Nucleus accumbens (tissue), 56 donors: ENCODE measurements around the gene DNAJB8.

ENCODE experiments used
- DNase-seq, 56 donors: peaks; one replicate each; lab custom pipeline; 2025; lab: John Stamatoyannopoulos, UW

The DNAJB8 gene

GRCh38 chr3:128495435-128495970, 28.8 kb upstream of the DNAJB8 start:
- no peak for DNase-seq

DNA sequence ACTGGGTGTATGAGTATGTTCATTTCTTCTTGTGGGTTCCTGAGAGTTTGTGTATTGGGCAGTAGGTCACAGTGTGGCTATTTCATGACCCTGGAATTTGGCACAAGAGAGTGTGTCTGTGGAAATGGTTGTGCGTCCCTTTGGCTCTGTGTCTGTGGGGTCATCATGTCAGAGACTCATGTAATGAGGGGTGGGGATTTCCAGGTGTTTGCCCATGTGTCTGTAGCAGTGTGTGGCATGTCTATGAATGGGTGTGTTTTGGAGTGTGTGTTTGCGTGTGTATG, 27.6 kb upstream of the DNAJB8 start:
- DNase-seq = no peak

DNA sequence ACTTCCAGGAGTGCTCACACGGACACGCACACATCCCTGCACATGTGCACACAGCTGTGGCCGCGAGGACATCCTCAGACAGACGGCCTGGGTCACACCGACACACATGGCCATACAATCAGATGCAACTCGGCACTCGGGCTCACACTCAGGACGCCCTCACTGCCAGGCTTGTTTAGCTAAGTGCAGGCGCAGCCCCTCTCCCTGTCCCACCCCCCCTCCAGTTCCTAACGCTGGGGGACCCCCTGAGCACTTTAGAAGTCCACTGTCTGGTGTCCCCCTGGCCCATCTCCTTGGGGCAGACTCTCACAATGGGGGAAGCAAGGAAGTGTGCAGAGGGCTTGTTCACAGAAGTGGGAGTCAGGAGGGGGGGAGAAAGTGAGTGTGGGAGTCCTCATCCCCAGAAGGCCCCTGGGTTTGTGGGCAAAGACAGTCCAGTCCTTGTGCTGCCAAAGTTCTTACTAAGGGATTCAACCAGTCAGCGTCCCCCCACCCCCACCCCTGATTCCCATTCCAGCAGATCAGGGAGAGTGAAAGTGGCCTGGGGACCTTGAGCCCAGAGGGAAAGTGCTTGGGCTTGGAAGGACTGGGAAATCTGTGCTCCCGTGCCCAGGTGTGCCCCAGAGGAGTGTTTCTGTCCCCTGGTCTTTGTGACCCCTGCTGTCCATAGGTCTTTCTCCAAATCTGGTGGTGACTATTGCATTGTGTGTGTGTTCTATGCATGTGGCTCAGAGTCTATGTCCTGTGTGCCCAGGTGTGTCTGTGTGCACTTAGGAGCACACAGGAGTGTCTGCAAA, 27.1 kb upstream of the DNAJB8 start:
- no peak for DNase-seq

DNA sequence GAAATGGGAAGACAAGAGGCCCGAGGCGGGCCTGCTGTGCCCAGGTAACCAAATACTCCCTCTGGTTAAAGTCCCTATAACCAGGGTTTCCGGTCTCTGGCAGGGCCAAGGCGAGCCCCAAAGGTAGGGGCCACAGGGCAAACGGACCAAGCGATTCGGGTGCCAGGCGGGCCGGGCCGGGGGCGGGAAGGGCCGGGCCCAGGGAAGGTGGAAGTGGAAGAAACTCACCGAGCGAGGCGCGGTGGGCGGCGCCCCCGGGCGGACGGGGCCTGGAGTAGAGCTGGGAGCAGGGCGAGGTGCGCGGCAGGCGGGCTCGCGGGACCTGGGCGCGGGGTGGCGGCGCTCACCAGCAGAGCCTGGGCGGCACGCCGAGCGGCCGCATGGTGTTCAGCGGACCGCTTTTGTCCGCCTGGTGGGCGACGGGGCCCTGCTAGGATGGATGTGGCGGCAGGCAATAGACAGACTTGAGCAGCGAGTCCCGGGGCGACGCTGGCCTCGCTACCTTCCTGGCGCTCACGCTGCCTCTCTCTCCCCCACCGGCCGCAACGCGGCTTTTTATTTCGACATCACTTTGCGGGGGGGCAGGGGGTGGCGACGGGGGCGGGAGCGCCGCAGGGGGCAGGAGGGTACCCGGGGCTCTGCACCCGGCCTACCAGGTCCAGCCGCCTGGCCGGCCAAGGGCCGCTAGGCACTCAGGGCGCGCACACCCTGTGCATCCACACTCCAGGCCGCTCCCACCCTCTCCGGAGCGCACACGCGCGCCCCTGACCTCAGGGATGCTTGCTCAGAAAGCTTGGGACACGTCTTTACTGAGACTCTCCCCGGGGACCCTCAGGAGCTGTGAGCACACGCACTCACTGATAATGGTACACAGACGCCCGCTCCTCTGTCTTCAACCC, 26.2 kb upstream of the DNAJB8 start, which contains the start of gene GATA2:
Gene GATA2, minus strand, starts transcription at position 531 of the 899 bp plus-strand sequence. CDS start 6,170 bp downstream, outside the sequence.
- no peak for DNase-seq

DNA sequence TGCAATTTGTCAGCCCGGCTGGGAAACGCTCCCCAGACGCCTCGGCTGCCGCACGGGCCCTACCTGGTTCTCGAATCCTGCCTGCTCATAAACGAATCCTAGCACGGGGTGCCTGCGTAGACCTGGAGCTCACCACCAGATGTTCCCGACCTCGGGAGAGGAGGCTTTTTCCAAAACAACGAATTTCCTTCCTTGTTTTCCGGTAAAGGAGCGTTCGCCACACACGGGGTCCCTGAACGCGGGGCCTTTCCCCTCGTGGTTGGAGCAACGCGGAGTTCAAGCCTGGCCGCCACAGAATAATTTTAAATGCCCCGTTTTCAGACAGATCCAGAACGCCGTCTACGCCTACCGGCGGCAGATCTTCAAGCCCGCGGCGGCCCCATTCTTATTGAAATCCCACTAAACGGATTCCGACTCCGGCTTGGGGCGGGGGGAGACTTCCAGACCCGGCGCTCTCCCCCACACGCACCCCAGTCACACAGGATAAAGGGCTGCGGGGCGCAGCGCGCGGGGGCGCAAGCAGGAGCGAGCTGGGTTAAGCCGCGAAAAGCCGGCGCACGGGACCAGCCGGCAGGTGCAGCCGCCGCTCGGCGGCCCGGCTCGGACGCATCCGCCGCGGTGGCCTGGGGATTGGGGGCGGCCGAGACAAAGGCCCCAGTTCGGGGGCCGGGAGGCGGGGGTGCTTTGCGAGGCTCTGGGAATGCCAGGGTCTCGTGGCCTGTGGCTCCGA, 25.4 kb upstream of the DNAJB8 start:
- DNase-seq = no peak

- no peak for DNase-seq
These were observed 24.9 kb upstream of the DNAJB8 start for GRCh38 chr3:128491691-128491940.

- no peak for DNase-seq
These were observed 24.4 kb upstream of the DNAJB8 start for GRCh38 chr3:128490915-128491690.

DNA sequence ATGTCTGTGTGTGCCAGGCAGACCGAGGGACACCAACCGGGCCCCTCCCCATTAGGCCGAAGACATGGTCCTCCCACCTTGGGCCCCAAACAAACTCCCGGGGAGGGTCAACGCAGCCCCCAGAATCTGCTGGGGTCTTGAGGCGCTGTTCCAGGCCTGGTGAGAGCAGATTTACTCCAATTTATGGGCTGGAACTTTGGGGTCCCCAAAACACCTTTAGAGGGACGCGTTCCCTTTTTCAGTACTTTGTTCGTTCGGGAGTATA, 23.9 kb upstream of the DNAJB8 start:
- no peak for DNase-seq

DNA sequence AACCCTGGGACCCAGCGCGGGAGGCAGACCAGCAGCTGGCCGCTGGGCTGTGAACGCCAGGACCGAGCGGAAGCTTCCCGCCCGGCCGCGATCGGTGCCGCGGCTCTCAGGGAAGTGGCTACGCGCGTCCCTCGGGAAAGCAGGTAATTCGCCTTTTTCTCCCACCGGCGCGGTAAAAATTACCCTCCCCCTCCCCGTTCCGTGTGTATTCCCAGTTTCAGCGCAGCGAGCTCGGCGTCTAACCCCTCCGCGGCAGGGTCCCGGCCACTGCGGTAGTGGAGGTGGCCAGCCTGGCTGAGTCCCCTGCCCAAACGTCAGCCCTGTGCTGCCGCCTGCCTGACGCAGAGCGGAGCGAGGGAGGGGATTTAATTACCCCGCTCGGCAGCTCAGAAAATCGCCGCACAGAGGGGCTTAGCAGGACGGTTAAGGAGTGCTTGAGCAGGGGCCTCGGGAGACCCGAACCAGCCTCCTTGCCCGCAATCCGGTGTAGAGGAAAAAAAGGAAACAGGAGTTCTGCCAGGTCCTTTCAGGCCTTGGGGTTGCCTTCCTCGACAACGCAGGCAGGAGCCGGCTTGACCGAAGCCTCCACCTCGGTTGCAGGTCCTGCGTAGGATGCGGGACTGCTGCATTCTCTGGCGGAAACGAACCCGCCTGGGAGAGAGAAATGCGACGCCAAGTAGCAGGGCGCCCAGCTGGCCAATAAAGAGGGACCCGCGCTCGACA, 23.4 kb upstream of the DNAJB8 start:
- DNase-seq = no peak

DNA sequence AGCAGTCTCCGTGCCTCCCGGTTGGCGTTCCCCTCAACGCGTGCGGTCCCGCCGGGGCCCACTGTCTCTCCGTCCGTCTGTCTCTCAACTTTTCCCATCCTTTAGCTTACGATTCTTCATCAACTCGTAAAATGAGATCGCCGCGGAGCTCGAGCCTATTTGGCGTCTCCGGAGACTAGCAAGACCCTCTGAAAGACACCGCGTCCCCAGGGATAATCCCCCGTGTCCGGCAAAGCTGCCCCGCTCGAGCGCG, 22.9 kb upstream of the DNAJB8 start:
- DNase-seq = no peak

DNA sequence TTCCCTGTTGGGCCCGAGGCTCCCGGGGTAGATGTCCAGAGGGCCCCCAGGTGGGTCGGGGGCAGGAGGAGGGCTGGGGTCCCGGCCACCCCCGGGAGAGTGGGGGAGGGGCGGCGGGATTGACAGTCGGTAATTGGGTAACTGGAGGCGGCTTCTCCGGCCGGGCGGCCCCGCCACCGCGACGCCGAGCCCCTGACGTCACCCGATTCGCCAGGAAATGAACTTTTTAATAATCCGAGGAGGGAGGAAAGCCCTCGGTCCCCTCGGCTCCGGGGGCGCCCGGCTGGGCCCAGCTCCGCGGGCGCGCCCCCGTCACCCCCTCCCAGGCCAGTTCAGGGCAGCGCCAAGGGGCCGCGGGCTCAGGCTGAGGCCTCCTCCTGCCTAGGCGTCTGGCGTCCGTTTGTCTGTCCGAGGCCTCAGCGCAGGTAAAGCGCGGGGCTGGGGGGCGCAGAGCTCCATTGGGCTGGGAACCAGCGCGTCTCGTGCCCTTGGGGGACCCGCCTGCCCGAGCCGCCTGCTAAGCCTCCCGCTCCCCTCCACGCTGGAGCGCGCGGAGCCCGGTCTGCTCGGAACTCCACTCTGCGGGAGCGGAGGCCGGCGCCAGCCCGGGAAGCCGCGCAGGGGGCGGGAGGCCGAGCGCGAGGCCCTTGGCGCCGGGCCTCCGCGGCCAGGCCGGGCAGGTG, 22.4 kb upstream of the DNAJB8 start:
- no peak for DNase-seq

- no peak for DNase-seq
These were observed 21.9 kb upstream of the DNAJB8 start for GRCh38 chr3:128488636-128488990.

DNA sequence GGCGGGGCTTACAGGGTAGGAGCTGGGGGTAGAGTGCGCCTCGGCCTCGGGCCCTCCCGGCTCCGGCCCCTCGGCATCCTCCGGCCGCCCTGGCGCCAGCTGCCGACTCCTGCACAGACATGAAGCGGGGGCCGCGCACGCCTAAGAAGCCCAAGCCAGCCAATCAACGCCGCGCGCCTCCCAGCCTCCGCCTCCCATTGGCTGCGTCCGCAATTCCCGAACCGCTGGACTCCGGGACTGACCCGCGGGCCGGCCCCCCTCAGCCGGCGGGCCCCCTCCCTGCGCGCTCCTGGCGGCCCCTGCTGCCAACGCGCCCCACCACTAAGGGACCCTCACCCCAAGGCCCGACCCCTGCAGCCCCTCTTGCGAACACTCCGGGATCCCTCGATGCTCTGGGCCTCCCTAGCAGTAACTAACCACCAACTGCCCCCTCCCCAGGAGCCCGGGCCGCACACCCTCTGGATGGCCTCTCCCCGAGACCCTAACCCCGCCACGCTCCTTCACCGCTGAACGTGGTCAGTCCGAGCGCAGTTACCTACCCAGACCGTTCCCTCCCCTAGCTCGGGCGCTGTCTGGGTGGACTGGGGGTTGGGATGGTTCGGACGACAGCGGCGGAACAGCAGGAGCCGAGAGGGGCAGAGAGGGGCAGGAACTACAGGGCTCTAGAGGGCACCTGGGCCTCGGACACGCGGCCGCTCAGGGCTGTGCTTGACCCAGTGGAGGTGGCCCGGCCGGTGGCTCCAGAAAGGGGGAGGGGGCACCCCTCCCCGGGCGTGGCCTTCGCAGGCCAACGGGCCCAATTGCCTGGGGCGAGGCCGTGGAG, 21.3 kb upstream of the DNAJB8 start:
- DNase-seq = peak in 37 of 56 donors; percentile 1 to 62 (median 18)

GRCh38 chr3:128487538-128487812, 20.8 kb upstream of the DNAJB8 start:
- no peak for DNase-seq

DNA sequence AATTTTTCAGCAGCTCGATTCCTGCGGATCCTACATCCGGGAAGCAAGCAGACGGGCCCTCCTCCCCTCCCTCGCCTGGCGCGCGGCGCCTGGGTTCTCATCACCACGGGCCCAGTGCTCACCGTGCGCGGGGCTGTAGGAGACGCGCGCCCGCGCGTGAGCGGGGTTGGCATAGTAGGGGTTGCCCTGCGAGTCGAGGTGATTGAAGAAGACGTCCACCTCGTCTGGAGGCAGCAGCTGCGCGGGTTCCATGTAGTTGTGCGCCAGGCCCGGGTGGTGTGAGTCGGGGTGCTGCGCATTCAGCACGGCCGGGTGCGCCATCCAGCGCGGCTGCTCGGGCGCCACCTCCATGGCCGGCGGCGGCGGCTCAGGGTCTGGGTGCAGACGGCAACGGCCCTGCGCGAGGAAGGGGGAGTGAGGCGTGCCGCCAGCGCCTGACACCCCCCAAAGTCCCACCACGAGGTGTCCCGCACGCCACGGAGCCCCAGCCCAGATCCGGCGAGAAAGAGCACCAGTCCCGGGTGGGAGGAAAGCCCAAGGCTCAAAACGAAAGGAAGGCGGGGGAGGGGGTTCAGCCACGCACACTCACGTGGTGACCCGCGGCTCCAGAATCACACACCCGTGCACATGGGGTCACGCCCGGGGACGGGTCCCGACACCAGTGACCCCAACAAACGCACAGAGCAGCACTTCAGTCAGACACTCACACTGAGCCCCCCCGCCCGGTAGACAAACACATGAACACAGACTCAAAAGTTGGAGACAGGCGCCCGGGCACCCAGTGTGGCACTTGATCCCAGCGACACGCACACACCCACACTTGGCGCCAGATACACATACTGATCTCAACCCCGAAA, 20.2 kb upstream of the DNAJB8 start:
- DNase-seq = no peak

DNA sequence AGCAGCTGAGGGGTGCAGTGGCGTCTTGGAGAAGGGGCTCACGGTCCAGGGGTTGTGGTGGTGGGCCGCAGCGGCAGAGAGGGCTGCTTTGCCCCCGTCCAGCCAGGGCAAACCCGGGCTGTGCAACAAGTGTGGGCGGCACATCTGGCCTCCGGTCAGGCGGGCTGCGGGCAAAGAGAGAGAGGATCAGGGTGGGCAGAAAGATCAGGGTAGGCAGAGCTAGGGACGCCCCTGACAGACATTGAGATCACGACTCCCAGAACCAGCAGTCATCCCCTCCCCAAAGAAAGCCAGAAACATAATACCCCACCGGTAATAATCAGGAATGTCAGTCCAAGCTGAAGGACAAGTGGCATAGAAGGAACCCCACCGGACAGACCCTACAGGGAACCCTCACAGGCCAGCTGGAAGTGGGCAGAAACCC, 19.5 kb upstream of the DNAJB8 start:
- no peak for DNase-seq

DNA sequence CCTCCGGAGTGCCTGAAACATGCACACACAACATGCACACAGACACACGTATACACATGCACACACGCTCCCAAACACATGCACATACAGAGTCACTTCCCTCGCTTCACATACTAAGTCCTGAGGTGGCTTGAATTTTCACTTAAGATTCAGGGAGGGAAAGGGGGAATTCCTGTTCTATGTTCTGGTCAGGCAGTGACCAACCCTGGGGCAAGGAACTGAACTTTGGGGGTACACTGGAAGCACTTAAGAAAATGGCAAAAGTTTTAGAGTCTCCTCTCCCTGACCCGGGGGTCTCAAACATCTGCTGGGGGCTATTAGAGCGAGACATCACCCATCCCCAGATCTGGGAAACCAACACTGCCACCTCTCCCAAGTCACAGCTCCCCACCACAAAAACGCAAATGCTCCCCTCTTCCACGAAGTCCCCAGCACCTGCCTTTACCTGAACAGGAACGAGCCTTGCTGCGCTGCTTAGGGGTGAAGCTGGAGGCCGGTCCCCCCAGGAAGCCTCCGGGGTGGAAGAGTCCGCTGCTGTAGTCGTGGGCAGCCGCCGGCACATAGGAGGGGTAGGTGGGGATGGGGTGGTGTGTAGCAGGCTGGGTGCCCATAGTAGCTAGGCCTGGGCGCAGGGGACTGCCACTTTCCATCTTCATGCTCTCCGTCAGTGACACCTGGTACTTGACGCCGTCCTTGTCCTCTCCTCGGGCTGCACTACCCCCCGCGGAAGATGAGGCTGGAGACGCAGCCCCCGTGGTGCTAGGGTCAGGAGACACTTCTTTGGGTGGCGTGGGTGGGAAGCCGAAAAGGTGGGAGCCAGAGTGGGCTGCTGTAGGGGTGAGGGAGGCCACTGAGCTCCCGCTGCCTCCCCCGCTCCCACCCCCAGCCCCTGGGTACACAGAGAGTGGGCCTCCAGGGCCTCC, 18.9 kb upstream of the DNAJB8 start:
- DNase-seq = no peak
